Limb (tissue), 2 donors: ENCODE measurements around the gene GAB1.
"Not testable (repeated sequence)": the region's sequence is repeated elsewhere in the genome, so short reads cannot be mapped to it uniquely, and the experiment has no call there.

Source experiments
- DNase-seq, 2 donors: peaks; one replicate each; pipeline ENCODE4 v3.0.0-alpha.2; 2016; ENCODE audit errors: extremely low spot score in 2 of 2

The GAB1 gene

DNA sequence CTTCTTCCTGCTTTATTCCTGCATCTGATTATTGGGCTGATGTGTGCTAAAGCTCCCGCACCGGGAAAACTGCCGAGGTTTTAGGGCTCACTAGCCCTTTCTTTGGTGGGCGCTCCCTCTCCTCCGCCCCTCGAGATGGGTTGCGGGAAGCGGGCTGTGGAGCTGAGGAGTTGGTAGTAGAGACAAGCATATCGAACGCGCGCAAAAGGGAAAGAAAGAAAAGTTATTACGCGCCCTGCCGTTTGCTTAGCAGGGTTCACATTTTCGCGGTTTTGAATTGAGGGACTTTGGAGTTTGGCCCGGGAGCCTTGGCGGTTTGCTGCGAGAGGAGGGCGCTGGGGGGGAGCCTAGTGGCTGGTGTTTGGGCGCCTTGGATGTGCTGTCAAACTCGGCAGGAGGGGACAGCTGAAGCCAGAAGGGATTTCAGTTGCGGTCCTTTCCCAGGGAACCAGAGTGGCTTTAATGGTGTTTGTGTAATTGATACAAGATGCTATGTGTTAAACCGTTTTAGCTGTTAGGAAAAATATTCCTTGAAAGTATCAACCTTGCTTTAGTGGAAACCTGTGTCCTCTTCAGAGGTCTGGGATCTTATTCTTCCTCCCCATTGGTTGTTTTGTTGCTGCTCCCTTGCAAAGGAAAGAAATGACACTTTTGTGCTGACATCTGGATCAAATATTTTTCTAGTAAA lies 1.1 kb downstream of the GAB1 start:
- peak; percentile 62 to 70 for DNase-seq

DNA sequence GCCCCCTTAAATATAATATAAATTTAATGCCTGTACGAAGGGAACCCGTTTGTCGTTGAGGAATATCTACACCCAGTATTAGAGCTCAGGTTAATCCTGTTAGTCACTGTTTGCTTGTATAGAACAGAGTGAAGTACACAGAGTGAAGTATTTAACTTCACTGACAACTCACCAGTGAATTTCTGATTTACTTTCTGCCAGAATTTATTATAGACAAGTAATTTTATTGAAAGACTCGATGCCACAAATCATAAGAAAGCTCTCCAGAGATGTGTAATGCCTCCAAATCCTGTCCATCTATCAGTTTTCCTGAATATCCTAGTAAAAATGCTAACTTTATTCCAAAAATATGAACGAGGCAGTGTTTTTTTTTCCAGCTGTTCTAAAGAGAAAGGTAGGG lies 1.6 kb downstream of the GAB1 start:
- no peak for DNase-seq

DNA sequence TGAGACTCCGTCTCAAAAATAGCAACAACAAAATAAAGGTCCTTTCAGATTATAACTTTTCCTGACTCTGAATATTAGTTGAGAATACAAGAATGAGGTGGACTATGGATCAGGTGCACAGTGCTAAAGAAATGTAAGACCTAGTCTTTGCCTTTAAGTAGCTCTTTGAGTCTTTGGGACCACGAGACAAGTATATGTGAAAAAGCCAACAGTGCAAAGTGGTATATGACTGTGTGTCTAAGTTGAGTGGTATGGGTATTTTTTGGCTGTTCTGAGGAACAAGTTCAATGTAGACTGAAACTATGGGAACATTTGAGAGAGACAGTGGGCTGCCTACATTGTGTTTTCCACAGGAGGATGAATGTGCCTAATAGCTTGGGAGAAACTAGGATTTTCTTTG lies 2.8 kb downstream of the GAB1 start:
- no peak for DNase-seq

DNA sequence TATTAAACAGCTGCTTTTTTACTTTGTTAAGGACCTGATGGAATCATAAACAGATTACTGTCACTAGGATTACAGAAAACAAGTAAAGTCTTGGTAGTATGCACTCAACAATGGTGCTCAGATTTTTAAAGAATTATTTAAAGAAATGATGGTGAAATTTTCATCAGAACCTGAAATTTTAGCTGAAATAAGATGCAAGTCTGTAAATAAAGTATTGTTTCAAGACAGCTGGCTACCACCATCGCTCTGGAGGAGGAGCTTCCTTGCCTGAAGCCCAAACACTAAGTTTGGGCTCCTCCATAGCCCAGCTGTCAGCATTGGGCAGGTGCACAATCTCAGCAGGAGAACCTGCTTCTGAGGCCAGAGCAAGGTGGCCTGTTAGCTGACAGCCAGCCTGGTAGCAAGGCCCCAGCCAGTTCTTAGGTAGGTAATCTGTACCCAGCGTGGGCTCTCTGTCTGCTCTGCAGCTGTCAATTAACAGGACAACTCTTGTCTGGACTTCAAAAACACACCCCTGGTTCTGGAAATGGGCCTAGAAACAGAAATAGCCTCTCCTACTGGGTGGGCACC lies 4.6 kb downstream of the GAB1 start:
- DNase-seq, result no peak

DNA sequence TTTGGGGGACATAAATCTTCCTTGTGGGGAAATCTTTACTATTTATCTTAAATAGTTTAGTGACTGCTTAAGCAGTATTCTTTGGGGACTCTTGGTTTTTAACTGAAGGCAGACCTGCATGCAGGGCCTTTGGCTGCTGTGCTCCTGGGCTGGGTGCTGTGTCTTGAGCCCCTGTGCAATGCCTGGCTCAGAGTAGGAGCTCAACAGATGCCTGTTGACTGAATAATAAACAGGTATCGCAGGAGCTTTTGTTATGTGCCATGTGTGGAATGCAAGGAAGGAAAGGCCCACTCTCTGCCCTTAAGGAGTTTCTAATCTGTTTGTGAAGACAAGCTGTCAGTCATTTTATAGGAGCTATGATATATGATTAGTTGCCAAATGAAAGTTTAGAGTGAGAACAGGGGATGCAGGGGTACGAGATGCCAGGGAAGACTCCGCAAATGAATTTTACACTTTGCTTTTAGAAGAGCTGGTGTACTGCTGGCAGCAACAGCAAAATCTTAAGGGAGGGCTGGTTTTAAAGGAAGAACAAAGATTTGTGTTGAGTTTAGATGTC lies 6.7 kb downstream of the GAB1 start:
- no peak for DNase-seq

DNA sequence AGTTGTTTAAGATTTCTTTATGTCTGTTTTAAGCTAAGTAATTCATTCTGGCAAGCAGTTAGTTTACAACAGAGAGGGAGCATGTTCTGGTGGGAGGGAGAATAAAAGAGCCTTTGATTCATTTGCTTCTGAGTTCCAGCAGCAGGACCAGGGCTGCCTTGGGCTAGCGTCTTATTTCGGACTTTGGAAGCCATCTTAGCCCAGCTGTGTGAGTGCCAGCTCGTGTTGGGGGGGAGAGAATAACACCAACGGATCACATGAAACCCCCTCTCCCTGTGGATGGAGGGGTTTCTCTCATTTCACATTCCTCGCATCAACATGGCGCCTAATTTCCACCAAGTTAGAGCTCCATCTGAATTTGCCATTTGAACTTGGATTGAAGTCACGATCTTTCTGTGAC lies 7.4 kb downstream of the GAB1 start:
- peak in 1 of 2 donors; percentile 45 for DNase-seq

DNA sequence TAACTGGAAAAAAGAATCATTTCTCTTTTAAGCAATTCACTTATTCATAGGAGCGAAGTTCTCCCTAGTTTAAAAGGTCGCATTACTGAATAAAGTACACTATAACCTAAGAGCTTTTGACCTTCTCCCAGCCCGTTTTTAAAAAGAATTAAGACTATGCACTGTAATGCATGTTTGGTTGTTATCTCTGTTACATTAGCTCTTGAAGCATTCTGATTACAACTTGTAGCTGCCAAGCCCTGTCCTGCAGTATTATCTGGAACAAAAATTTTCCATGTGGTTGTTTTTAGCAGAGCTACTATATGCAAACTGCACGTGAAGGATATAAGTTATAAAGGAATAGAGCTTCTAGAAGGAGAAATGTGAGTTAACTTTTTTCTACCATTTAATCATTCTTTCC lies 8.1 kb downstream of the GAB1 start:
- no peak for DNase-seq

DNA sequence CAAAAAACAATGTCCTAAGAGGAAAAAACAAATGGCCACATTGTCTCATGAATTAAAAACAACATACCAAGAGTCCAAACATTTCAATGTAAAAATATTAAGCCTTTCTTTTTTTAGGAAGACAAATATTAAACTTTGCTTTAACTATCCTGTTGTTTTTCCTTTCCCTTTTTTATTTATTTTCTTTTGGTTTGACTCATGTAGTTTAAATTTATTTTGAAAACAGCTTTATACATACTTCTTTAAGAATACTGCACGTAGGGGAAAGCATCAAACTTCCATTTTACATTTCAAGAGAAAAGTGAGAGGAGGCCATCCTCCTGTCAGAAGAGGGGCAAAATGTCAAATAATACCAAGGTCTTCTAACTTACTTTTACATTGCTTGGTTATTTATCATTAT lies 8.7 kb downstream of the GAB1 start:
- no peak for DNase-seq

DNA sequence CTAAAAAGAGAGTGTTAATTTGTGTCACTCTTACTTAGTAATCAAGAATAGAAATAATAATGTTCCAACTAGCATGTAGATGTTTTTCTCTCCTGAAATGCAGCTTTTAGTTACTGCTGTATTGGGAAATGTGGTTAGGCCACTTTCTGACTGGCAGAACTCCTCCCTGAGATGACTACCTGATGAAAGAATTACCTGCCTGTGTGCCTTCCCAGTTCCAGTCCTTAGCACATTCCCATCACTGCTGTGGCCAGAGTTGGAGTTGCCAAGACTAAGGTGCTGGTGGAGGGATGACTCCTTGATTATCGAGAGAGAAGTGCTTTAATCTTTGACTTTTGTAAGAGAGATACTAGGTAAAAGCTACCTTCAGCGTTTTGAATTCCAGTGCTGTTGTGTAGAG lies 9.5 kb downstream of the GAB1 start:
- DNase-seq, result no peak

DNA sequence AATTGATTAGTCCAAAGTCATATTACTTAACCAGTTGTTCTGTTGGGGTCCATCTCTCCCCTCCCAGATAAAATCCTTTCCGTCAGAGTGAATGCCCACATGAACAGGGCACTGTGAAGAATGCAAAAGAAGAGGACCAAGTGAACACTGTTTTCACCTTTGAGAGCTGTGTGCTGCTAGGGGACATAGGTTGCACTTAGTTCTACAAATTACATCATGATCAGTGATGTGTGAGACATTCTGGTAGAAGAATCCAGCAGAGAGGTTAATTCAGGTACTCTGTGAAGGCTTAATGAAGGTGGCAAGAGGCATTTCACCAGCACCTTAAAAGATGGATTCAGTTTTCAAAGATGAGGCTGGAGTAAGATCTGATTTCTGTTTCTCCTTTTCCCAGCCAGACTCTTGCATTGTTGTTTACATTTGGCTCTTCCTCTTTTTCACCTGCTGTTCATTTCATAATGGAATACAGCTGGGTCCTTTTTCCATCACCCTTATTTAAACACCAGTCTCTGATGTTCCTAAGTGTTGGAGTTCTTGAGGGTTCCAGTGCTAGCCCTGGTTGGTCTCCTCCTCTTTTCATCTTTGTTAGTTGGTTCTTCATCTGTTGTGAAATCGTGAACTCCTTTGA lies 10.9 kb downstream of the GAB1 start:
- DNase-seq, result no peak

DNA sequence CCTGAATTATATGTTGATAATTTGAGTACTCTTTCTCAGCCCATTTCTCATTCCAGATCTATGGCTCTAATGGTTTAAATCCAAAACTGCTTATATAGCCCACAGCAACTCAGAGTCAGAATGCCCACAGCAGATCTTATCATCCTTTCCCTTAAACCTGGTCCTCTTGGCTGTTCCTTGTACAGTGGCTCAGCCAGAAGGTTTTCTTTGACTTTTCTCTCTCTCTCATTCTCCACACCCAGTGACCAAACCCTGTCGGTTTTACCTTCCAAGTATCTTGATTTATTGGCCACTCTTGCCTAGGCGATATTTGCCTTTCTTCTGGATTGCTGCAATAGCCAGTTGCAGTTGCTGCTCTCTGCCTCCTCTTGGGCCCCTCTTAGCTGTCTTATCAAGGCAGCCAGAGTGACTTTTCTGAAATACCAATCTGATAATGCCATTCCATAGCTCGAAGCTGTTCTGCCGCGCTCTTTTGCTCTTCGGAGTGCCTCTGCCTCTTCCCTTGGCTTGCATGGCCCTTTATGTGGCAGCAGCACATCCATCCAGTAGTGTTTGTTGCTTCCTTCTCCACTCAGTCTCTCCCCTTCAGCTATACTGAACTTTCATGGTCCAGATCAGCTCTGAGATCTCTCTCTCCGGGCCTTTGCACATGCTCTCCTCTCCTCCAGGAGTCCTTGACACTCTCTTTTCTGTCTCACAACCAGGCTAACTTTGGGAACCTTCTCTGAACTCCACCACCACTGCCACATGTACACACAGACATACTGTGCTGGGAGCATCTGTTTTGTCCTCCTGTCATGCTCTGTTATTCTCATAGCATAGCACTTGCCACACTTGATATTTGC lies 11.8 kb downstream of the GAB1 start:
- no peak for DNase-seq

DNA sequence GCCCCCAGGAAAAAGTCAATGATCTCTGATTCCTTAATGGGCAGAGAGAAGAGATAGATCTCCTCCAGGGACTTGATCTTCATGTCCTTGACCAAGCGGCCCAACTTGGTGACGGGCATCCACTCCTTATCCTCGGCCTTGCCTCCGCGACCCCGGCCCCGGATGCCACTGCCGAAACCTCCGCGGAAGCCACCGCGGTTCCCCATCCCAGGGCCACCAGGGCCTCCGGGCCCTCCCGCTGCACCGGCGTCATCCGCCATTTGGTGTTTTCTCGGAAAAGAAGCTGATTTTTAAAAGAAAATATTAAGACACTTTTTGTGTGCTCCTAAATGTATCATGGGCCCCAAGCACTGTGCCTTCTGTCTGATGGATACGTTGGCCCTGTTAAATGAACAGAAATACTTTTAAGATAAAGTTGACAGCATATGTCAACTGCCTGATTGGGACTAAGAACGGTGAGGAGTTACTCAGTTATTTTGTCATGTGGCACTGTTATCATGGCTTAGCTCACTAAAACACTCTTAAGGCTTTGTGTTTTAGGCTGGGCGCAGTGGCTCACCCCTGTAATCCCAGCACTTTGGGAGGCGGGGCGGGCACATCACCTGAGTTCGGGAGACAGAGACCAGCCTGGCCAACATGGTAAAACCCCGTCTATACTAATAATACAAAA lies 13.3 kb downstream of the GAB1 start:
- not testable (repeated sequence) for DNase-seq

DNA sequence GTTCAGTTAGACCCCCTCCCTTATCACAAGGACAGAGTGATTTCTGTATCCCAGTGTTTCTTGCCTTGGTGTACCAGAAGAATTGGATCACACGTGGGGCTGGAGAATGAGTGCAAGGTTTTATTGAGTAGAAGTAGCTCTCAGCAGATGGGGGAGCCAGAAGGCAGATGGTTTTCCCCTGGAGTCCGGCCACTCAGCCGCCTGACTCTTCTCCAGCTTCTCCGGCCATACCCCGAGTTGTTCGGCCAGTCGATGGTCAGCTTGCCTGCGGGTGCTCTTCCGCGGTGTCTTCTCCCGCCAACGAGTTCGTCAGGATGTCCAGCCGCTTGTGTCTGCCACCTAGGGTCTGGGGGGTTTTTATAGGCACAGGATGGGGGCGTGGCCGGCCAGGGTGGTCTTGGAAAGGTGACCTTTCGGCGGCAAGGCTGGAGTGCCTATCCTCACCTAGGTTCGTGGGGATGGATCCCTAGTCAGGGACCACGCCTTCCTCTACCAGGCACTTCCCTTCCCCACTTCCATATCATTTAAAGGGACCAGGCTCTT lies 14.5 kb downstream of the GAB1 start:
- DNase-seq, result no peak

DNA sequence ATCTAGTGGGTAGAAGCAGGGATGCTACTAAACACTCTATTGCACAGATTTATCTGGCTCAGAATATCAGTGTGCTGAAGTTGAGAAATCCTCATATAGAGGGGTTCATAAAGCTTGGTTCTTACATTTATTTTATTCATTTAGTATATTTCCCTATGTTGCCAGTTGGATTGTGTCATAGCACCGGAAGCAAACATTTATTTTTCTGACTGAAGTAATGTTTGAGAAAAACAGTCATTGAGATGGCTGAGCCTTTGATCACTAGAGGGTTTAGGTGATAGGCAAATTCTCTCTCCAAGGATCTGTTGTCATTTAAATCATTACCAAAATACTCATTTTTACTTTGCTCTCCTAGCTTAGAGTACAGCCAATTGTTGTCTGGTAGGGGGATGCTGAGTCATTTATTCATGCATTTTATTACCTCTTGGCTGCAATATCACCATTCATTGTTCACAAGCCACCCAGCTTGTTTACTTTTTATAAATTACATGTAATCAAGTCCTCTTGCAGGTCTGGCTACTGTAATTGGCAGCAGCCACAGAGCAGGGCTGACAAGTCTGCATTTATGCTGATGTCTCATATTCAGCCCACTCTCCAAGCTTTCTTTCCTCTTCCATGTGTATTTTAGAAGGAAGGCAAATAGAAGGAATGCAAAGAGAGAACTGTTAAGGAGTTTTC lies 15.2 kb downstream of the GAB1 start:
- DNase-seq, result no peak

DNA sequence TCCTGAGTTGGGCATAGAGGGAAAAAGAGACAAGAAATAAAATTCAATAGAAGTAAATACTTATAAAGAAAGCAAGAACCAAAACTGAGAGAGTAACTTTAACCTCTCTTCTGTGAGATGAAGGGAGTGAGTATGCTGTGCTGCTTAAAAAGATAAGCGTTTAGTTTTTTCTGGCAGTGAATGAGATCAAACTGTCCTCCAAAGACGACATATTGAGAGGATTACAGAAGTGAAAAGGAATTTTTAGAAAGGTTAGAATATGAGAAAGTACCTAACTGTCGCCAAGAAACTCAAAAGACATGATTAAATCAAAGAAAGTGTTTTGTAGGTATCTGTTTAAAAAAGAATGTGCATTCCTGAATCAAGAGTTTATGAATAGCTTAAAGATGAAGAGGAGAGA lies 16.0 kb downstream of the GAB1 start:
- DNase-seq, result no peak

DNA sequence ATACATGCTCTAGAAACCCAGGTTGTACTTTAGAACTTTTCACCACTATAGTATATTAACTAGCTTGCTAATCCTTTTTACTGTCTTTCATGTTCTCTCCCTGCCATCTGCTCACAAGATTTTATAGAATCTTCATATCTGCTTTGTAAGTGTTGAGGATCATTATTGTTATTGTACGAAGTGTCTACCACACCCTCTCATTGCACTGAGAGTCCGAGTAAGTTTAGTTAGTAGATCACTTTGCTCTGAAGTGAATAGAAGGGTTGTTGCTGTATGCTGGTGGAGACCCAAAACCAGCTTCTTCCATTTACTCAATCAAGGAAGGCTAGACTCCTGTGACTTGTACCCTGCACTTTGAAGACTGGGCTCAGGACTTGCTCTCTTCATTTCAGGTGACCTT lies 17.1 kb downstream of the GAB1 start:
- DNase-seq, result no peak

DNA sequence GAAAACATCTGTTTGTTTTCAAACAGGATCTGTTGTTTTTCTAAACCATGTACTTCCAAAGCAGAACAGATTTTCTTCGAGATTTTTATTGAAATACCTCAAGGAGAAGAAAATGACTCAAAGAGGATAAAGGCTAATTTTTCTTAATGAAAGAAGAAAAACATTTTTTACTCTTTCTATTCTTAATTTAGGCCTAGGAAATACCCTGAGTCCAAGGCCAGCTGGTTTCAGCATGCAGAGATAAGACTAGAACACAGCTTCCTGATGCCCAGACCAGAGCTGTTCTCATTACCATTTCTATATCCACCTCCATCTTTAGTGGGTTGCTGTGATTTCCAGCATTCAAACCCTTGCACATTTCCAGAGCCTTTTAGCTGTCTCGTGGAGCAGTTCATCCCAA lies 18.3 kb downstream of the GAB1 start:
- no peak for DNase-seq

DNA sequence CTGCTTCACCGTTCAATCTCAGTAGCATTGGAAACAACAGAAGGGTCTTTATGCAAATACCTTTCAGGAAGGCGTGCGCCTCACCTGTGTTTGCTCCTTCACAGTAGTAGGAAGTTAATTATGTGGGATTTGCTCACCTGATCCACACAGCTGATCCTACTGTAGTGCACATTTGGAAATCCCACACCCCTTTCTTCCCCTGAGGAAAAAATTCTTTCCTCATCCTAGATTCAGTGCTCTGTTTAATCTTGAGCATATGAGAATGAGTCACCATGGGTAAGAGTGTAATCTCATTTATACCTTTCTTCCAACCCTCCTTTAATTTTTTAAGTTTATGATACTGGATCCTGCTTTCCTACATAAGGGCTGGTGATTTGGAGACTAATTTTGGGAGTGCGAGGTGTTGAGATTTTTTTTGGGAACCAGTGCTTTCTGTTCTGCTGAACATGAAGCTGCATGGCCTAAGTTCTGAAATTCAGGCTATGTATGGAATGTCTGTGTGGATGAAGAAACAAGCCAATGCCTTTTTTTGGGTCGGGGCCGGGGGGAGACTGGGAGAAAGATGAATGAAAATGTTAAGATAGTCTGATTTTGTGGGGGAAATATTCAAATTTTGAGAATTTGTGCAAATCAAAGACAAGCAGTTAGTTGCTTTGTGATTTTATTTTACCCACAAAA lies 19.0 kb downstream of the GAB1 start:
- DNase-seq, result no peak

DNA sequence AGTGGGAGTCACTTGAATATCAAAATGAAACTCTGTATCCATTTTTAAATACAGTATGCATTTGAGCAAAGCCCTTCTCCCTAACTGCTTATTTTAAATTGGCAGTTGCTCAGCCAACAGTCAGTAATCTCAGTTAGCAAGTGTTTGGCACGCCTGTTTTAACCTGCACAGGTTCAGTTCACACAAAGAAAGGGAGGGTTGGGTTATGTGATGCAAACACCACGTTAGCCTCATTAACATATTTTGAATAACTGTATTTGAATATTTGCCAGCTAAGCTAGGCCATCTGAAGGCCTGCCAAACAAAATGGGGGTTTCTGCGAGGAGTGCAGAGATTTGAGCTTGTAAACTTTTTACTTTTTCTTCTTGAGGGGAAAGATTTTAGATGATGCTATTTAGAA lies 19.8 kb downstream of the GAB1 start:
- no peak for DNase-seq
